Transverse colon (tissue), 4 donors: ENCODE measurements around the gene PYCR2. TPM values are rescaled to one million over a fixed set of nuclear protein-coding genes. Genes with fewer than 3 reads are reported as not detected.
"Not testable (repeated sequence)": the region's sequence is repeated elsewhere in the genome, so short reads cannot be mapped to it uniquely, and the experiment has no call there.

Experiments used
- DNase-seq: peaks from one replicate; pipeline ENCODE4 v3.0.0-alpha.2; 2019
- H3K27ac ChIP-seq, 4 donors: fragments of 200-600 bp; sonication (generic); 2 replicates each; pipeline ENCODE4 v1.5.1; 2016 to 2018; ENCODE audit warnings: inconsistent platforms in 4 of 4
- H3K27me3 ChIP-seq: fragments of 200-600 bp; sonication (generic); 2 replicates; pipeline ENCODE4 v1.5.1; 2017; ENCODE audit warnings: inconsistent platforms
- H3K36me3 ChIP-seq, 4 donors: fragments of 200-600 bp; sonication (generic); 2 replicates each; pipeline ENCODE4 v1.5.1; 2017 to 2019; ENCODE audit warnings: inconsistent platforms in 4 of 4
- H3K4me1 ChIP-seq, 4 donors: fragments of 200-600 bp; sonication (generic); 2 replicates each; pipeline ENCODE4 v1.5.1; 2017 to 2020; ENCODE audit warnings: inconsistent platforms in 4 of 4
- H3K4me3 ChIP-seq, 4 donors: fragments of 200-600 bp; sonication (generic); 1 replicate in 1 of 4; 2 replicates in 3 of 4; pipeline versions ENCODE4 v1.5.1 to v1.6.1; 2017 to 2019; ENCODE audit warnings: inconsistent platforms in 4 of 4
- H3K9me3 ChIP-seq, 2 donors: fragments of 200-600 bp; sonication (generic); 2 replicates each; pipeline ENCODE4 v1.5.1; 2017 to 2019; ENCODE audit warnings: inconsistent platforms in 2 of 2
- EP300 ChIP-seq: sonication (generic); formaldehyde crosslinking; IDR thresholded peaks from one replicate; pipeline ENCODE4 v1.6.1; 2017; ENCODE audit warnings: antibody characterized with exemption, low read depth
- POLR2A ChIP-seq: fragments of 450-650 bp; IDR thresholded peaks from one replicate; pipeline ENCODE4 v1.6.1; 2016; ENCODE audit warnings: antibody characterized with exemption, mild to moderate bottlenecking, moderate library complexity
- POLR2AphosphoS5 ChIP-seq, 3 donors: sonication (generic); formaldehyde crosslinking; IDR thresholded peaks; one replicate each; pipeline ENCODE4 v1.6.1; 2016; ENCODE audit warnings: antibody characterized with exemption in 3 of 3
- WGBS, 2 donors: methylation state at CpG; one replicate each; pipeline ENCODE4 v1.1.5; 2018; ENCODE audit warnings: low coverage in 1 of 2; 5-methylcytosine and 5-hydroxymethylcytosine counted together
- in situ Hi-C, 4 donors: fragments of 200-750 bp; cut with MboI; loops; one replicate each; pipeline versions ENCODE4 v1.15.0 to v1.15.1; 2017; ENCODE audit warnings: low sequenced_read_pairs in 3 of 4, low pct_ligation_motif_present in 1 of 4, low pct_unique_long_range_greater_than_20kb in 1 of 4
- intact Hi-C: fragments of 100-400 bp; cut with DNase I; formaldehyde crosslinking; loops from one replicate; pipeline ENCODE4 v1.15.1; 2023; ENCODE audit warnings: low total_unique reads
- total RNA-seq, 4 donors: library from RNA; depleted of rRNA; stranded (reverse); fragments of >200 nt; gene quantifications; one replicate each; pipeline ENCODE4 v1.1.0, GENCODE V29; 2016
- TF ChIP-seq, protein P1 (sequence below), 5 experiments: fragments of 200-600 bp in 3 of 5; fragments of 450-650 bp in 2 of 5; sonication (generic) in 3 of 5; IDR thresholded peaks; 1 replicate in 2 of 5; 2 replicates in 3 of 5; pipeline ENCODE4 v1.5.1; 2016 to 2017; ENCODE audit warnings: antibody characterized with exemption in 5 of 5, inconsistent platforms in 3 of 5, mild to moderate bottlenecking in 2 of 5, moderate library complexity in 1 of 5

The PYCR2 gene
- total RNA-seq, 4 donors from 2014 or later, result 26.5 to 40.6 (median 32.2) TPM

DNA sequence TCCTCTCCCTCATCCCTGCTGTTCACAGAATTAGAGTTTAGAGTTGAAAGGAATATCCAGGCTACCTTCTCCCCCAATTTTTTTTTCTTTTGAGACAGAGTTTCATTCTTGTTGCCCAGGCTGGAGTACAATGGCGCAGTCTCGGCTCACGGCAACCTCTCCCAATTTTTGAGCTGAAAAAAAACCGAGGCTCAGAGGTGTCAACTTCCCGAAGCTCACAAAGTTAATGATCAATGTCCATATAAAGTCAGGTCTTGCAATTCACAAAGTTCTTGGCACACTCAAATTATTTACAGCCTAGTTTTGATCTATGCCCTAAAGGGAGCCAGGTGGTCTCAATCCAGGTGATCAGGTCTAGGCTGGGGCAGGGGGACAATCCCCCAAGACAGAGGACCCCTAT, 34.3 kb downstream of the PYCR2 start:
- no peaks in the 10 kb centered on the region for H3K27me3 ChIP-seq
- in situ Hi-C loops, result no loop called here
- H3K4me3 ChIP-seq, result peak overlapping the region in 2 of 4 donors; percentile 2 to 3
- no peaks in the 10 kb centered on the region for H3K36me3 ChIP-seq
- peaks cover 3 to 43% (median 12%) of the 10 kb centered on the region in 4 donors for H3K4me1 ChIP-seq
- H3K27ac ChIP-seq, result peak overlapping the region; percentile 79 to 98 (median 90)
- 35 to 64% methylated on average over 5 of the region's 5 CpGs for WGBS, 2 donors
- intact Hi-C loops, result no loop called here
- H3K9me3 ChIP-seq, result no peaks in the 10 kb centered on the region
- no peak for TF ChIP-seq EP300
- TF ChIP-seq POLR2A, result no peak
- TF ChIP-seq, protein P1, sequence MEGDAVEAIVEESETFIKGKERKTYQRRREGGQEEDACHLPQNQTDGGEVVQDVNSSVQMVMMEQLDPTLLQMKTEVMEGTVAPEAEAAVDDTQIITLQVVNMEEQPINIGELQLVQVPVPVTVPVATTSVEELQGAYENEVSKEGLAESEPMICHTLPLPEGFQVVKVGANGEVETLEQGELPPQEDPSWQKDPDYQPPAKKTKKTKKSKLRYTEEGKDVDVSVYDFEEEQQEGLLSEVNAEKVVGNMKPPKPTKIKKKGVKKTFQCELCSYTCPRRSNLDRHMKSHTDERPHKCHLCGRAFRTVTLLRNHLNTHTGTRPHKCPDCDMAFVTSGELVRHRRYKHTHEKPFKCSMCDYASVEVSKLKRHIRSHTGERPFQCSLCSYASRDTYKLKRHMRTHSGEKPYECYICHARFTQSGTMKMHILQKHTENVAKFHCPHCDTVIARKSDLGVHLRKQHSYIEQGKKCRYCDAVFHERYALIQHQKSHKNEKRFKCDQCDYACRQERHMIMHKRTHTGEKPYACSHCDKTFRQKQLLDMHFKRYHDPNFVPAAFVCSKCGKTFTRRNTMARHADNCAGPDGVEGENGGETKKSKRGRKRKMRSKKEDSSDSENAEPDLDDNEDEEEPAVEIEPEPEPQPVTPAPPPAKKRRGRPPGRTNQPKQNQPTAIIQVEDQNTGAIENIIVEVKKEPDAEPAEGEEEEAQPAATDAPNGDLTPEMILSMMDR (IDR thresholded peaks at IDR 0.05), result no peak
- TF ChIP-seq POLR2AphosphoS5 (IDR thresholded peaks at IDR 0.05), result no peak
- DNase-seq, result no peak

DNA sequence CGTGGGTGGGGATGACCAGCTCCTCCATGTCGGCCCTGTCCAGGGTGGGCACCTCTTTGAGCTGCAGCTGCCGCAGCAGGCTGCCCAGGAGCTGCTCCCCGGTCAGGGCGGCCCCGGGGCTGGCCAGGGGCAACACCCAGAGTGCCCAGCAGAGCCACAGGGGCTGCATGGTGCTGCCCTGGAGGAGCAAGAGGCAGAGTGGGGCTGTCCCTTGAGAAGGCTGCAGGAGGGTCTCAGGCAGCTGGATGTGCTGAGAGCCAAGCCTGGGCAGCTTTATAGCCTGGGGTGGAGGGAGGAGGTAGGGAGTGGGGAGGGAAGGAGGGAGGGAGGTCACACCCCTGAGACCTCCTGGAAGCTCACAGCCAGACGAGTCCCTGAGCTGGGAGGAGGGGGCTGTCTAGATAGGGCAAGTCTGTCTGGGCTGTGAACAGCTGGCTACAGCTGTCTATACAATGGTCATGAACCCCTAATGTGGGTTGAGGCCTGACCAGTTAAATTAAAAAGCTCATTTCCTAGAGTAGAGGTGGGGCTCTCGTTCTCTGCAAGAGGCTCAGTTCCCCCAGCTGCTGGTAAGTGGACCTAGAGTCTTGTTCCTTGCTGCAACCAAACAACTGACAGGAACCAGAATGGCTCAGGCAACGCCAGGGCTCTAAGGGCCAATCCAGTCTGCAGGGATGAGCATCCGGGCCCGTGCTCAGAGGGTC, 35.0 kb downstream of the PYCR2 start, which contains the start of gene LEFTY1:
LEFTY1 (minus strand) TSS at position 249 of the 704 bp plus-strand sequence; CDS start at position 169, 80 bp downstream.
- TF ChIP-seq POLR2AphosphoS5 (IDR thresholded peaks at IDR 0.05), result peak; percentile 76 to 92 (median 86)
- TF ChIP-seq POLR2A, result peak; percentile 87
- TF ChIP-seq, protein P1 (IDR thresholded peaks at IDR 0.05), result no peak
- no peak for TF ChIP-seq EP300
- peak; percentile 73 for DNase-seq
- intact Hi-C loops, result no loop called here
- WGBS, 2 donors, result 37% methylated on average over 4 of the region's 11 CpGs; no CpG with 5 or more reads in 1 of the 2 donors
- Histone ChIP-seq H3K4me1 (peaks cover 3 to 43% (median 12%) of the 10 kb centered on the region in 4 donors), H3K4me3 (peak within 1 kb of the TSS in 3 of 4 donors; percentile 24 to 51 (median 48)), H3K27ac (peak within 1 kb of the TSS; percentile 79 to 98 (median 90)), H3K9me3 (no peaks in the 10 kb centered on the region), H3K27me3 (no peaks in the 10 kb centered on the region), H3K36me3 (no peaks in the 10 kb centered on the region)
- in situ Hi-C loops, result no loop called here

DNA sequence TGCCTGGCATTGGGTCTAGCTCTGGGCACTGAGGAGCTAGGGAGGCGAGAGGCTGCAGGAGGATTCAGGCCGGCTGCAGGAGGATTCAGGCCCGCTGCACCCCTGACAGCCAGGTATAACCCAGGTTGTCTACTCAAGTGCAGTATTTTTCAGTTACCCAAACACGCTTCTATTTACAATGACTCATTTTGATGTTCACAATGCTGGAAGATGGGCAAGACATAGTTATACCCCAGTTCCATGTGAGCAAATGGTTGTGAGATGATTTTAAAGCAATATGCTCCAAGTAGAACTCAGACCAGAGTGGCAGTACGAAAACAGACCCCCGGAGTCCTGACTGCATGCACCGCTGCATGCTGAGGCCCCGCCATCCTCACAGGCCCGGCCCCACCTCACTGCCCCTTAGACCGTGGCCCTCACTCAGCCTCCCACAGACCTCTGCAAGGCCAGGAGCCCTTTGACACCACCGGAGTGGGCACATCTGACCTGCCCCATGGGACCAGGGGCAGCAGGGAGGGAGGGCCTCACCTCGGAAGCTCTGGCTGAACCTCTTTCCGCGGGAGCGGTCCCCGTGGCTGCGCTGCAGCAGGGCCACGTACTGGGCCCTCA, 35.7 kb downstream of the PYCR2 start:
- intact Hi-C loops, result no loop called here
- in situ Hi-C loops, result no loop called here
- Histone ChIP-seq H3K27ac (peak overlapping the region; percentile 79 to 98 (median 90)), H3K27me3 (no peaks in the 10 kb centered on the region), H3K4me3 (peak overlapping the region in 3 of 4 donors; percentile 24 to 51 (median 48)), H3K4me1 (peaks cover 3 to 49% (median 14%) of the 10 kb centered on the region in 4 donors), H3K36me3 (no peaks in the 10 kb centered on the region), H3K9me3 (no peaks in the 10 kb centered on the region)
- WGBS, 2 donors, result 43% methylated on average over 17 of the region's 18 CpGs; no CpG with 5 or more reads in 1 of the 2 donors
- no peak for TF ChIP-seq POLR2A
- no peak for TF ChIP-seq POLR2AphosphoS5 (IDR thresholded peaks at IDR 0.05)
- TF ChIP-seq EP300, result no peak
- TF ChIP-seq, protein P1 (IDR thresholded peaks at IDR 0.05), result no peak
- DNase-seq, result no peak

DNA sequence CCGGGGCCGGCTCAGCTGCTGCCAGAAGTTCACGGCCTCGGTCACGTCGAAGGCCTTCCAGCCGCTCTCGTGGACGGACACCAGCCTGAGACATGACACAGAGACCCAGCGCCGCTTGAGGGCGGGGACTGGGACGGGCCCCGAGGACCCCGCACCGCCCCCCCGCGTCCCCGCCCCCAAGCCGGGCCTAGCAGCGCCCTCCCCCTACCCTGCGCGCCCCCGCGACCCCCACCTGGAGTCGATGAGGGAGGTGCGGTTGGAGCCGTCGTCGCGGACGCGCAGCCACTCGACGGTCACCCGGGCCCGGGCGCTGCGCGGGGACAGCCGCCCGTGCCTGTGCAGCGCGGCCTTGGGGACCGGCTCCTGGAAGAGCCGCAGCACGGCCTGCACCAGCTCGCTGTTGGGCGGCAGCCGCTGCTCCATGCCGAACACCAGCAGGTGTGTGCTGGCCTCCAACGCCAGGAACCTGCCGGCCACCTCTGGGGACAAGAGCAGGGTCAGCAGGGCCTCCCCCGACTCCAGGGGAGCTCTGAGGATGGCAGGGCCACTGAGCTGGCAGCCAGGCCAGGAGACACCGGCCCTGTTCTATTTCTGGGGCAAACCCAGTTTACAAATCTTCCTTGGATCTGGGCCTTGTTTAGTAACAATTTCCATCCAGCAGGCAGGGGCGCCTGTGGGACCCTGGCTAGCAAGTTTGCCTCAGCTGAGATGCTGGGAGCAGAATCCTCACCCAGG, 36.3 kb downstream of the PYCR2 start:
- in situ Hi-C loops, H3K27me3 ChIP-seq, intact Hi-C loops, DNase-seq, H3K9me3 ChIP-seq, H3K36me3 ChIP-seq: not testable (repeated sequence)
- WGBS, 2 donors, result 65% methylated on average over 10 of the region's 56 CpGs; no CpG with 5 or more reads in 1 of the 2 donors
- H3K4me3 ChIP-seq, result peak overlapping the region in 3 of 4 donors; percentile 24 to 51 (median 48)
- H3K27ac ChIP-seq, result peak overlapping the region; percentile 79 to 98 (median 90)
- H3K4me1 ChIP-seq, result peaks cover 6 to 52% (median 15%) of the 10 kb centered on the region in 4 donors
